H9 (cell line): ENCODE data around the gene ERC1. TPM values are rescaled to one million over a fixed set of nuclear protein-coding genes. Genes with fewer than 3 reads are reported as not detected.
A peak's percentile ranks its signal among the peaks of the same experiment; 100 is the strongest.

ENCODE experiments used
- DNase-seq: peaks from one replicate; pipeline ENCODE4 v3.0.0-alpha.2; 2017
- H2AFZ ChIP-seq: one replicate; pipeline ENCODE4 v1.6.1; 2013; ENCODE audit warnings: mild to moderate bottlenecking, low read length, control low read depth, moderate library complexity
- H2AK5ac ChIP-seq: 2 replicates; pipeline ENCODE4 v1.6.1; 2013; ENCODE audit warnings: low read length, control low read depth, mixed read lengths; ENCODE audit not compliant: insufficient read length
- H2BK120ac ChIP-seq: one replicate; pipeline ENCODE4 v1.6.1; 2013; ENCODE audit warnings: low read depth, mild to moderate bottlenecking, low read length, control low read depth, inconsistent platforms; ENCODE audit not compliant: poor library complexity, severe bottlenecking
- H2BK12ac ChIP-seq: 2 replicates; pipeline ENCODE4 v1.6.1; 2013; ENCODE audit warnings: low read length, control low read depth, mixed read lengths, low read depth; ENCODE audit not compliant: insufficient read length
- H2BK15ac ChIP-seq: 2 replicates; pipeline ENCODE4 v1.6.1; 2013; ENCODE audit warnings: low read depth, low read length, control low read depth
- H2BK20ac ChIP-seq: one replicate; pipeline ENCODE4 v1.6.1; 2013; ENCODE audit warnings: low read depth, mild to moderate bottlenecking, low read length, control low read depth, inconsistent platforms; ENCODE audit not compliant: poor library complexity, severe bottlenecking
- H2BK5ac ChIP-seq: 2 replicates; pipeline ENCODE4 v1.6.1; 2013; ENCODE audit warnings: low read length, control low read depth, mixed read lengths; ENCODE audit not compliant: insufficient read length
- H3K14ac ChIP-seq: 2 replicates; pipeline ENCODE4 v1.6.1; 2013; ENCODE audit warnings: low read length, control low read depth; ENCODE audit not compliant: insufficient read depth
- H3K18ac ChIP-seq: 2 replicates; pipeline ENCODE4 v1.6.1; 2013; ENCODE audit warnings: low read depth, mild to moderate bottlenecking, mixed read lengths, low read length, control low read depth; ENCODE audit not compliant: insufficient read length
- H3K23ac ChIP-seq: 2 replicates; pipeline ENCODE4 v1.6.1; 2013; ENCODE audit warnings: low read length, control low read depth, mixed read lengths, low read depth; ENCODE audit not compliant: insufficient read length
- H3K23me2 ChIP-seq: 2 replicates; pipeline ENCODE4 v1.6.1; 2013; ENCODE audit warnings: low read depth, mild to moderate bottlenecking, mixed read lengths, low read length, control low read depth; ENCODE audit not compliant: insufficient read length, poor library complexity, severe bottlenecking
- H3K27ac ChIP-seq: 2 replicates; pipeline ENCODE4 v1.5.1; 2013; ENCODE audit warnings: low read length, control low read depth, mixed read lengths, low read depth; ENCODE audit not compliant: insufficient read length
- H3K27me3 ChIP-seq: 2 replicates; pipeline ENCODE4 v1.6.1; 2013; ENCODE audit warnings: low read length, control low read depth, inconsistent platforms; ENCODE audit not compliant: insufficient read depth
- H3K4ac ChIP-seq: 2 replicates; pipeline ENCODE4 v1.6.1; 2013; ENCODE audit warnings: low read depth, mild to moderate bottlenecking, control low read depth, inconsistent platforms, low read length, moderate library complexity
- H3K4me1 ChIP-seq: 2 replicates; pipeline ENCODE4 v1.6.1; 2013; ENCODE audit warnings: low read length, control low read depth, inconsistent platforms; ENCODE audit not compliant: insufficient read depth
- H3K4me2 ChIP-seq: 2 replicates; pipeline ENCODE4 v1.6.1; 2013; ENCODE audit warnings: low read length, control low read depth, mixed read lengths; ENCODE audit not compliant: insufficient read length, insufficient read depth
- H3K56ac ChIP-seq: 2 replicates; pipeline ENCODE4 v1.6.1; 2013; ENCODE audit warnings: low read depth, mild to moderate bottlenecking, mixed read lengths, low read length, control low read depth; ENCODE audit not compliant: insufficient read length
- H3K79me1 ChIP-seq: 2 replicates; pipeline ENCODE4 v1.6.1; 2013; ENCODE audit warnings: low read depth, mild to moderate bottlenecking, moderate library complexity, low read length, control low read depth, inconsistent platforms; ENCODE audit not compliant: insufficient read depth, poor library complexity, severe bottlenecking
- H3K79me2 ChIP-seq: 2 replicates; pipeline ENCODE4 v1.6.1; 2013; ENCODE audit warnings: low read length, control low read depth, inconsistent platforms; ENCODE audit not compliant: insufficient read depth
- H3K9ac ChIP-seq: 2 replicates; pipeline ENCODE4 v1.6.1; 2013; ENCODE audit warnings: low read length, control low read depth, mixed read lengths; ENCODE audit not compliant: insufficient read length; ENCODE audit errors: extremely low read depth
- H3K9me3 ChIP-seq: one replicate; pipeline ENCODE4 v1.6.1; 2013; ENCODE audit warnings: low read depth, low read length, inconsistent platforms; ENCODE audit not compliant: control insufficient read depth
- H3T11ph ChIP-seq: one replicate; pipeline ENCODE4 v1.6.1; 2013; ENCODE audit warnings: mild to moderate bottlenecking, low read length, control low read depth, inconsistent platforms
- H4K20me1 ChIP-seq: one replicate; pipeline ENCODE4 v1.6.1; 2013; ENCODE audit not compliant: control insufficient read depth, insufficient read length, insufficient read depth
- H4K5ac ChIP-seq: 2 replicates; pipeline ENCODE4 v1.6.1; 2013; ENCODE audit warnings: low read depth, mild to moderate bottlenecking, mixed read lengths, low read length, control low read depth; ENCODE audit not compliant: insufficient read length
- H4K8ac ChIP-seq: replicated peaks from 2 replicates; pipeline ENCODE4 v1.6.1; 2013; ENCODE audit warnings: low read length, control low read depth, mixed read lengths, low read depth; ENCODE audit not compliant: insufficient read length
- H4K91ac ChIP-seq: 2 replicates; pipeline ENCODE4 v1.6.1; 2013; ENCODE audit warnings: low read depth, mild to moderate bottlenecking, moderate library complexity, mixed read lengths, low read length, control low read depth; ENCODE audit not compliant: insufficient read length
- H3K27ac Mint-ChIP-seq, 3 experiments: 2 replicates in 2 of 3; 3 replicates in 1 of 3; pipeline ENCODE4 v1.8.0; 2020 to 2021; ENCODE audit warnings: mixed read lengths in 3 of 3, mild to moderate bottlenecking in 1 of 3, moderate library complexity in 1 of 3
- H3K27me3 Mint-ChIP-seq: 2 replicates; pipeline ENCODE4 v1.8.0; 2021; ENCODE audit warnings: low read depth, mild to moderate bottlenecking, moderate library complexity, mixed read lengths
- H3K36me3 Mint-ChIP-seq, 3 experiments: 2 replicates in 2 of 3; 3 replicates in 1 of 3; pipeline ENCODE4 v1.8.0; 2020 to 2021; ENCODE audit warnings: low read depth in 3 of 3, mixed read lengths in 3 of 3; ENCODE audit not compliant: insufficient read depth in 1 of 3
- H3K4me1 Mint-ChIP-seq, 2 experiments: 2 replicates each; pipeline ENCODE4 v1.8.0; 2020; ENCODE audit warnings: mixed read lengths in 2 of 2
- H3K4me3 Mint-ChIP-seq, 2 experiments: 2 replicates in 1 of 2; 3 replicates in 1 of 2; pipeline ENCODE4 v1.8.0; 2020 to 2021; ENCODE audit warnings: mild to moderate bottlenecking in 2 of 2, mixed read lengths in 2 of 2, moderate library complexity in 1 of 2
- H3K9me3 Mint-ChIP-seq, 2 experiments: 2 replicates in 1 of 2; 3 replicates in 1 of 2; pipeline ENCODE4 v1.8.0; 2020; ENCODE audit warnings: mild to moderate bottlenecking in 2 of 2, mixed read lengths in 2 of 2, moderate library complexity in 1 of 2
- CTCF ChIP-seq: fragments of 200-600 bp; sonication (generic); conservative IDR thresholded peaks from 3 replicates; pipeline ENCODE4 v1.8.0; 2021; ENCODE audit warnings: antibody characterized with exemption, mild to moderate bottlenecking
- WGBS: extraction: QIAGEN DNeasy Blood & Tissue Kit; methylation state at CpG from one replicate; pipeline ENCODE4 v1.1.7; 2013; ENCODE audit warnings: missing lambda C conversion rate, low lambda C conversion rate, mixed read lengths; ENCODE audit not compliant: insufficient read length; ENCODE audit errors: extremely low coverage; 5-methylcytosine and 5-hydroxymethylcytosine counted together
- total RNA-seq: library from RNA; stranded (reverse); gene quantifications from 2 replicates; pipeline ENCODE4 v1.2.1, GENCODE V29; 2021

Gene ERC1
- total RNA-seq, 1 experiment from 2014 or later: 51.2 TPM

DNA sequence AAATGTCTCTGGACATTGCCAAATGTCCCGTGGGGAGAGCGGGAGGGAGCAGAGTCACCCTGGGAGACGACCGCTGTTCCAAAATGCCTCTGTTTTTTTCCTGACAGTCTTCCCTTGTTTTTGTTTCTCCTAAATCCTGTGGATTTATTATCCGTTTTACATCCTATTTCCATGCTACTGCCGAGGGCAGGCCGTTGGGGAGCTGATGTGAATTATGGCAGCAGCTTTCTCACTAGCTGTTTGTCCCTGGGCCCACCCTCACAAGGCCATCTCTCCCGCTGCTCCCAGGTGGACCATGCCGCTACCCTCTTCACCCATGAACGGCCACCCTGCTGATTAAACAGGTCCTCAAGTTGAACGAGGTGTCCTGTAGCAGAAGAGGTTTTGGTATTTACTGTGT, 548.1 kb downstream of the ERC1 start:
- H2BK120ac ChIP-seq: no peak overlapping the region
- H3K4ac ChIP-seq: no peak overlapping the region
- H3K14ac ChIP-seq: no peak overlapping the region
- H4K8ac ChIP-seq: no peak overlapping the region
- WGBS: no CpG with 5 or more reads among the region's 11 CpGs
- no peak overlapping the region for H3K9ac ChIP-seq
- H3K79me1 ChIP-seq: no peaks in the 10 kb centered on the region
- no peaks in the 10 kb centered on the region for H3K79me2 ChIP-seq
- no peak overlapping the region for H2BK15ac ChIP-seq
- H3K4me3 Mint-ChIP-seq: no peak overlapping the region
- peak overlapping the region in 1 of 3 experiments; percentile 33; a peak in 1 of 7 replicates for H3K27ac Mint-ChIP-seq
- H3K4me2 ChIP-seq: no peak overlapping the region
- no peak overlapping the region for H2BK12ac ChIP-seq
- H3K36me3 Mint-ChIP-seq: peaks cover 0 to 10% (median 5%) of the 10 kb centered on the region in 3 experiments; a peak in 2 of 7 replicates
- H2AK5ac ChIP-seq: no peak overlapping the region
- H3K27me3 ChIP-seq: no peaks in the 10 kb centered on the region; the same call in 1 of the 2 replicates
- H4K5ac ChIP-seq: no peak overlapping the region
- no peak overlapping the region for H3T11ph ChIP-seq
- H3K27ac ChIP-seq: no peak overlapping the region
- H2AFZ ChIP-seq: no peak overlapping the region
- H2BK20ac ChIP-seq: no peak overlapping the region
- H4K20me1 ChIP-seq: no peaks in the 10 kb centered on the region
- no peak for DNase-seq
- H3K9me3 Mint-ChIP-seq: peaks cover 4 to 10% of the 10 kb centered on the region in 2 experiments; a peak in 3 of 5 replicates
- no peak overlapping the region for H3K56ac ChIP-seq
- H4K91ac ChIP-seq: no peak overlapping the region
- no peak for TF ChIP-seq CTCF
- H3K23me2 ChIP-seq: peaks cover 3% of the 10 kb centered on the region
- no peaks in the 10 kb centered on the region for H3K4me1 Mint-ChIP-seq
- H3K4me1 ChIP-seq: no peaks in the 10 kb centered on the region
- H2BK5ac ChIP-seq: no peak overlapping the region
- peaks cover 54% of the 10 kb centered on the region for H3K27me3 Mint-ChIP-seq
- no peak overlapping the region for H3K23ac ChIP-seq
- no peaks in the 10 kb centered on the region for H3K9me3 ChIP-seq
- no peak overlapping the region for H3K18ac ChIP-seq
